Karpas-422 (cell line): ENCODE measurements around the gene NEDD4. TPM values are rescaled to one million over a fixed set of nuclear protein-coding genes. Genes with fewer than 3 reads are reported as not detected.
A peak's percentile ranks its signal among the peaks of the same experiment; 100 is the strongest.
"Not testable (repeated sequence)": the region's sequence is repeated elsewhere in the genome, so short reads cannot be mapped to it uniquely, and the experiment has no call there.

ENCODE experiments used
- DNase-seq: peaks from one replicate; pipeline ENCODE4 v3.0.0-alpha.2; 2015
- H2AFZ ChIP-seq: fragments of 200-600 bp; sonication (generic); 2 replicates; pipeline ENCODE4 v1.6.1; 2014; ENCODE audit warnings: antibody characterized with exemption, low read length, mixed read lengths
- H3K27ac ChIP-seq: fragments of 200-600 bp; sonication (generic); 2 replicates; pipeline ENCODE4 v1.5.1; 2014; ENCODE audit warnings: mild to moderate bottlenecking, low read length, moderate library complexity
- H3K27me3 ChIP-seq: fragments of 200-600 bp; sonication (generic); 2 replicates; pipeline ENCODE4 v1.6.1; 2014; ENCODE audit warnings: low read length, mixed read lengths
- H3K36me3 ChIP-seq: fragments of 200-600 bp; sonication (generic); 2 replicates; pipeline ENCODE4 v1.6.1; 2014; ENCODE audit warnings: low read length, mixed read lengths; ENCODE audit not compliant: insufficient read depth
- H3K4me1 ChIP-seq: fragments of 200-600 bp; sonication (generic); 2 replicates; pipeline ENCODE4 v1.6.1; 2014; ENCODE audit warnings: mild to moderate bottlenecking, low read length, mixed read lengths
- H3K4me2 ChIP-seq: fragments of 200-600 bp; sonication (generic); 2 replicates; pipeline ENCODE4 v1.6.1; 2014; ENCODE audit warnings: low read length, low read depth, mild to moderate bottlenecking; ENCODE audit not compliant: poor library complexity, severe bottlenecking
- H3K4me3 ChIP-seq: fragments of 200-600 bp; sonication (generic); 2 replicates; pipeline ENCODE4 v1.5.1; 2014; ENCODE audit warnings: mild to moderate bottlenecking, antibody characterized with exemption, low read length, mixed read lengths
- H3K79me2 ChIP-seq: fragments of 200-600 bp; sonication (generic); 2 replicates; pipeline ENCODE4 v1.6.1; 2014; ENCODE audit warnings: mild to moderate bottlenecking, low read length, mixed read lengths
- H3K9ac ChIP-seq: fragments of 200-600 bp; sonication (generic); 2 replicates; pipeline ENCODE4 v1.6.0; 2014; ENCODE audit warnings: low read length
- H3K9me2 ChIP-seq: fragments of 200-600 bp; sonication (generic), shearing (Covaris generic); replicated peaks from 2 replicates; pipeline ENCODE4 v1.6.0; 2014; ENCODE audit warnings: mild to moderate bottlenecking, low read length, moderate library complexity; ENCODE audit not compliant: insufficient read depth
- H3K9me3 ChIP-seq: fragments of 300-700, 200-600 bp; sonication (generic); 2 replicates; pipeline ENCODE4 v1.6.1; 2014; ENCODE audit warnings: low read length, mixed read lengths
- H4K20me1 ChIP-seq: fragments of 200-600 bp; sonication (generic); 2 replicates; pipeline ENCODE4 v1.6.1; 2014; ENCODE audit warnings: mild to moderate bottlenecking, antibody characterized with exemption, low read length, low read depth; ENCODE audit not compliant: insufficient read depth
- total RNA-seq: library from RNA; depleted of rRNA; stranded (reverse); fragments of >200 nt; shearing (Covaris generic); gene quantifications from 2 replicates; pipeline ENCODE4 v1.2.3, GENCODE V29; 2014; ENCODE audit warnings: low replicate concordance

Gene NEDD4
- total RNA-seq, 1 experiment from 2014 or later, result 6.3 TPM

- Histone ChIP-seq H3K9me3 (no peaks in the 10 kb centered on the region), H3K27ac (no peak overlapping the region), H3K36me3 (no peaks in the 10 kb centered on the region), H2AFZ (no peak overlapping the region), H3K4me2 (no peak overlapping the region), H3K79me2 (no peaks in the 10 kb centered on the region), H3K9me2 (no peaks in the 10 kb centered on the region), H3K9ac (no peak overlapping the region), H3K27me3 (no peaks in the 10 kb centered on the region), H3K4me3 (no peak overlapping the region), H4K20me1 (no peaks in the 10 kb centered on the region), H3K4me1 (no peaks in the 10 kb centered on the region)
- DNase-seq, result no peak
These were observed 197.0 kb downstream of the NEDD4 start for GRCh38 chr15:55796321-55796965.

DNA sequence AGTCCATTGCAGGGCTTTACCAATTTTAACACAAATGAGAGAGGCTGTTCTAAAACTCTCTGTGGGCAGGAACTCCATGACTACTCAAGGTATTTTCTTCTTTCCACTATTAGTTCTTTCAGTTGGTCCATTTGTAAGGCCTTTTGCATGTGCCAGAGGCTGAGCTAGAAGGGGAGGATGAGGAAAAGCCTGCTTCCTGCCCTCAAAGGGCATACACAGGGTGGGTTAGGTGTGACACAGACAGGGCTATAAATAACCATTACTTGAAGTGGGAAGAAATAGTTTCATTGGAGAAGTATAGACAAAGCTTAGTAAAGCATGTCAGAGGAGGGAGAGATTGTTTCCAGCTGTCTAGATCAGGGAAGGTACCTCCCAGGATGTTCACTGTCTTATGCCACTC lies 198.4 kb downstream of the NEDD4 start:
- Histone ChIP-seq H3K4me2 (no peak overlapping the region), H3K27me3 (no peaks in the 10 kb centered on the region), H3K27ac (no peak overlapping the region), H3K4me3 (no peak overlapping the region), H3K79me2 (no peaks in the 10 kb centered on the region), H4K20me1 (no peaks in the 10 kb centered on the region), H2AFZ (no peak overlapping the region), H3K9ac (no peak overlapping the region), H3K9me3 (no peaks in the 10 kb centered on the region), H3K36me3 (no peaks in the 10 kb centered on the region), H3K9me2 (no peaks in the 10 kb centered on the region), H3K4me1 (no peaks in the 10 kb centered on the region)
- DNase-seq, result no peak

DNA sequence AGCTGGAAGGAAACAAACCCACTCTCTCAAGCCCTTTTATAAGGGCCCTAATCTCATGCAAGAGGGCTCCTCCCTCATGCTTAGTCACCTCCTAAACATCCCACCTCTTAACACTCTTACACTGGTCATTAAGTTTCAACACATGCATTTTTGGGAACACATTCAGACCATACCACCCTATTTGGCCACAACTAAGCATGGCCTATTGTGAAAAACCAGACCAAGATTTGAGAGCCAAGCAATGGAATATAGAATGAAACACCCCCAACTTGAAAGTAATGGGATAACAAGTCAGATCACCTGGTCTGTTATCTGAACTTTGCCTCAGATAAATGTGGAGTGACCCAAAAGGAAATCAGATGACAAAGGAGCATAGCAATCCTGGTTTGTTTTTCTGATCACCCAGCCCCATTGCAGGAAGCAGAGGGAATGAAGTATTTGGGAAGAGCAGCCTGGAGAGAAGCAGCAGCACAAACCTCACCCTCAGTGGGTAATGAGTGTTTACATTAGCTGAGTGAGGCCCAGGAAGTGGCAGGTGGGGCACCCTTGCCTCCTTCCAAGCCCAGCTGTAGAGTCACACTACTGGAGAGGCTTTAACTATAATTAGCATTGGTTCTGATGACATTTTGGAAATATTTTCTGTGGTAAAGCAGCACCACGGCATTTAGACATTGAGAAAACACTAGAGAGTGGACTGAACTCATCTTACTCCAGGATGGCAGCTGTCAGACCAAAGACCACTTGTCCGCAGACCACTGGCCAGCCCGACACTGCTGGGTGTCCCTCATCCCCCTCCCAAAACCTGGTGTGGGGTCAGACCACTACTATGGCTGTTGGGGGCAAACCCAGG lies 201.6 kb downstream of the NEDD4 start:
- no peaks in the 10 kb centered on the region for H3K4me1 ChIP-seq
- H4K20me1 ChIP-seq, result no peaks in the 10 kb centered on the region
- no peak overlapping the region for H3K27ac ChIP-seq
- no peak overlapping the region for H2AFZ ChIP-seq
- no peaks in the 10 kb centered on the region for H3K9me3 ChIP-seq
- no peak for DNase-seq
- H3K27me3 ChIP-seq, result no peaks in the 10 kb centered on the region
- H3K79me2 ChIP-seq, result no peaks in the 10 kb centered on the region
- H3K9me2 ChIP-seq, result no peaks in the 10 kb centered on the region
- H3K36me3 ChIP-seq, result no peaks in the 10 kb centered on the region
- H3K9ac ChIP-seq, result no peak overlapping the region
- H3K4me2 ChIP-seq, result no peak overlapping the region
- H3K4me3 ChIP-seq, result no peak overlapping the region

GRCh38 chr15:55789066-55789660 lies 204.2 kb downstream of the NEDD4 start:
- Histone ChIP-seq H3K79me2 (no peaks in the 10 kb centered on the region), H3K4me1 (no peaks in the 10 kb centered on the region), H3K27me3 (no peaks in the 10 kb centered on the region), H4K20me1 (no peaks in the 10 kb centered on the region), H3K4me2 (no peak overlapping the region), H3K36me3 (no peaks in the 10 kb centered on the region), H3K9me2 (no peaks in the 10 kb centered on the region), H2AFZ (no peak overlapping the region), H3K9ac (no peak overlapping the region), H3K9me3 (no peaks in the 10 kb centered on the region), H3K27ac (no peak overlapping the region), H3K4me3 (no peak overlapping the region)
- DNase-seq, result peak; percentile 86

GRCh38 chr15:55786341-55786740 lies 207.1 kb downstream of the NEDD4 start:
- no peaks in the 10 kb centered on the region for H3K9me2 ChIP-seq
- no peak overlapping the region for H3K4me2 ChIP-seq
- no peaks in the 10 kb centered on the region for H4K20me1 ChIP-seq
- no peaks in the 10 kb centered on the region for H3K27me3 ChIP-seq
- H3K4me1 ChIP-seq, result no peaks in the 10 kb centered on the region
- H3K79me2 ChIP-seq, result no peaks in the 10 kb centered on the region
- H3K36me3 ChIP-seq, result no peaks in the 10 kb centered on the region
- no peak for DNase-seq
- no peaks in the 10 kb centered on the region for H3K9me3 ChIP-seq
- no peak overlapping the region for H2AFZ ChIP-seq
- H3K9ac ChIP-seq, result no peak overlapping the region
- no peak overlapping the region for H3K27ac ChIP-seq
- no peak overlapping the region for H3K4me3 ChIP-seq

- not testable (repeated sequence) for DNase-seq, H3K79me2 ChIP-seq, H3K27me3 ChIP-seq, H3K4me2 ChIP-seq, H3K4me1 ChIP-seq, H3K4me3 ChIP-seq, H3K9me2 ChIP-seq, H2AFZ ChIP-seq, H3K9ac ChIP-seq, H3K36me3 ChIP-seq, H3K27ac ChIP-seq, H4K20me1 ChIP-seq, H3K9me3 ChIP-seq
These were observed 207.8 kb downstream of the NEDD4 start for GRCh38 chr15:55785593-55785992.

DNA sequence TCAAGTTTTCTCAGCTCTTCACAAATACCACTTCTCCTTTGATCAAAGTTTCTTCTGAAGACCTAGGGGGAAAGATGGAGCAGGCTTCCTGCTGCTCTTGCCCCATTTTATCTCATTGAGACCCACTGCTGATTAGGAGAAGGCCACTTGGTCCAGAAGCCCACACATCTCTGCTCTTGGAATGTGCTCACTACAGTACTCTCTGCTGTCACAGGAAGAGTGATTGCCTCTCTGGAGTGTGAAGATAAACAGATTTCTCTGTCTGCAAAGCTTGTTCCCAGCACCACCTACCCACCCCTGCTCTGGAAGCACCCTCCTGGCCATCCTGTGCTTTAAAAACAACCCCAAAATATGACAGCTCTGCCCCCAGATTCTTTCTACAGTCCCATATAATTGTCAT lies 209.1 kb downstream of the NEDD4 start:
- no peaks in the 10 kb centered on the region for H3K27me3 ChIP-seq
- no peaks in the 10 kb centered on the region for H3K4me1 ChIP-seq
- no peak for DNase-seq
- H3K36me3 ChIP-seq, result no peaks in the 10 kb centered on the region
- H3K79me2 ChIP-seq, result no peaks in the 10 kb centered on the region
- no peak overlapping the region for H2AFZ ChIP-seq
- H3K27ac ChIP-seq, result no peak overlapping the region
- no peaks in the 10 kb centered on the region for H3K9me2 ChIP-seq
- H3K4me2 ChIP-seq, result no peak overlapping the region
- H3K9me3 ChIP-seq, result no peaks in the 10 kb centered on the region
- no peak overlapping the region for H3K4me3 ChIP-seq
- H3K9ac ChIP-seq, result no peak overlapping the region
- no peaks in the 10 kb centered on the region for H4K20me1 ChIP-seq

DNA sequence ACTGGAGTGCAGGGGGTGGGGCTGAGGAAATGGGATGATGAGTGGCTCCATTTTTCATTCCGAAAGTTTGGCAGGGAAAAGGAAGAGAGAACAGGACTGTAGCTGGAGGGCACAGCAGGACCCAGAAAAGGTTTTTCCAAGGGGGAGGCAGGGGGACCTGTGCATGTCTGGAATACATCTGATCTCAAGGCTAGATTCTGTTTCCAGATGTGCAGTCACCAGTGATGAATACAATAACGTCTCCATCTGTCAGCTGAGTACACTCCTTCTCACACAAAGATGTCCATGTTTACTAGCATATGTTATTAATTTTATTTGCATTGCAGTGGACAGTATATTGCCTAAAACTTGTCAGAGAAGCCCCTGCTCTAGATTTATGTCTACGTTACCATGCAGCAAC lies 210.5 kb downstream of the NEDD4 start:
- H4K20me1 ChIP-seq, result no peaks in the 10 kb centered on the region
- no peaks in the 10 kb centered on the region for H3K79me2 ChIP-seq
- H3K4me3 ChIP-seq, result no peak overlapping the region
- no peaks in the 10 kb centered on the region for H3K9me2 ChIP-seq
- no peak overlapping the region for H3K4me2 ChIP-seq
- H3K9me3 ChIP-seq, result no peaks in the 10 kb centered on the region
- H3K4me1 ChIP-seq, result no peaks in the 10 kb centered on the region
- no peaks in the 10 kb centered on the region for H3K27me3 ChIP-seq
- H3K36me3 ChIP-seq, result no peaks in the 10 kb centered on the region
- no peak overlapping the region for H3K27ac ChIP-seq
- no peak for DNase-seq
- H3K9ac ChIP-seq, result no peak overlapping the region
- H2AFZ ChIP-seq, result no peak overlapping the region
